GM21526 (cell line): ENCODE data around the gene HTR3C.
"Not testable (repeated sequence)": the region's sequence is repeated elsewhere in the genome, so short reads cannot be mapped to it uniquely, and the experiment has no call there.

Experiments
- ATAC-seq: cut with Tn5 transposase; IDR thresholded peaks from one replicate; pipeline ENCODE4 v1.9.1; 2021; ENCODE audit warnings: moderate library complexity; ENCODE audit not compliant: unreplicated experiment, low FRiP score

HTR3C gene

DNA sequence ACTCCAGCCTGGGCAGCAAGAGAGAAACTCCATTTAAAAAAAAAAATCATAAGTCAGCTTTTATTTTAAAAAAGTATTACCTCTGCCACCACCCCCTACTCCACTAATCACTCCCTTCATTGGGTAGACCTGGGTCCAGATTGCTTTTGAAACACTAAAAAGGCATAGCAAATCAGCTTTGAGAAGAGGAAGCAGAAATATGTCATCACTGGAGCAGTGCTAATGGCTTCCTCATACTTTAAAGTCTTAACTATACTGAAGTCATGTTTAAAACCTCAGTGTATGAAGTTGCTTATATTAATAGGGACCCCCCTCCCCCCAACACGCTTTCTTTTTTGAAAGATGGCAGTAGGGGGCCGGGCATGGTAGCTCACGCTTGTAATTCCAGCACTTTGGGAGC lies 22.3 kb upstream of the HTR3C start:
- ATAC-seq = no peak

DNA sequence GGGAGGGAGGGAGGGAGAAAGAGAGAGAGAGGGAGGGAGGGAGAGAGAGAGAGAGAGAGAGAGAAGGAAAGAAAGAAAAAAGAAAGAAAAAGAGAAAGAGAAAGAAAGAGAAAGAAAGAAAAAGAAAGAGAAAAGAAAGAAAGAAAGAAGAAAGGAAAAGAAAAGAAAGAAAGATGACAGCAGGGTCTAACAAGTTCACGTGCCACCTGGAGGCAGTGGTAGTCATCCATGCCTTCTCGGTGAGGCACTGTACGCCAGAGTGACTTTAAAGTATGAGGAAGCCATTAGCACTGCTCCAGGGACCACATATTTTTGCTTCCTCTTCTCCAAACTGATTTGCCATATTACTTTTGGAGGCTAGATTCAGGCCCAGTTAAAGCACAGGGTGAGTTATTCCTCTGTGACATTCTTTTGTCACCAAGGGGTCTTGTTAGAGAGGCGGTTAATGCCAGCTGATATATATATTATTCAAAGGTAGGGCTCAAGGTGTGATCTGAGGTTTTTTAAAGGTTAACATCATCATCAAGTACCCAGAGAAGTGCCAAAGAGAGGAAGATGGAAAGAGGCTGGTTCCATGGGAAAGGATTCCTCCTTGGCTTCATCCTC lies 21.6 kb upstream of the HTR3C start, which contains the start of gene HTR3D:
Gene HTR3D, plus strand, starts transcription at position 556 of the 606 bp plus-strand sequence. Its CDS starts 0 bp downstream, at position 556.
- no peak for ATAC-seq

DNA sequence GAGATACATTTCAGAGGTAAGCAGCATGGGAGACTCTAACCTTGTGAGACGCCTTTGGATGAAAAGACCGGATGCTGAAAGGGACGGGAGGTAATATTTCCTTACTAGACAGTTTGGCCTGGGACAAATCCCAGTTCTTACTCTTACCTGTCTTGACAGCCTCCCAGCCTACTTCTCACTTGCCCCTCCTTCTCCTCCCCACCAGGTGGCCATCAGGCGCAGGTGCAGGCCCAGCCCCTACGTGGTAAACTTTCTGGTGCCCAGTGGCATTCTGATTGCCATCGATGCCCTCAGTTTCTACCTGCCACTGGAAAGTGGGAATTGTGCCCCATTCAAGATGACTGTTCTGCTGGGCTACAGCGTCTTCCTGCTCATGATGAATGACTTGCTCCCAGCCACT lies 15.0 kb upstream of the HTR3C start:
- no peak for ATAC-seq

- ATAC-seq = not testable (repeated sequence)
Observed at GRCh38 chr3:184038307-184038706, 14.5 kb upstream of the HTR3C start.

- ATAC-seq = no peak
Observed at GRCh38 chr3:184039414-184039813, 13.4 kb upstream of the HTR3C start.

- no peak for ATAC-seq
Observed at GRCh38 chr3:184040010-184040409, 12.8 kb upstream of the HTR3C start.

GRCh38 chr3:184042617-184043016 lies 10.2 kb upstream of the HTR3C start:
- ATAC-seq = no peak

GRCh38 chr3:184045995-184046394 lies 6.9 kb upstream of the HTR3C start:
- ATAC-seq = no peak

DNA sequence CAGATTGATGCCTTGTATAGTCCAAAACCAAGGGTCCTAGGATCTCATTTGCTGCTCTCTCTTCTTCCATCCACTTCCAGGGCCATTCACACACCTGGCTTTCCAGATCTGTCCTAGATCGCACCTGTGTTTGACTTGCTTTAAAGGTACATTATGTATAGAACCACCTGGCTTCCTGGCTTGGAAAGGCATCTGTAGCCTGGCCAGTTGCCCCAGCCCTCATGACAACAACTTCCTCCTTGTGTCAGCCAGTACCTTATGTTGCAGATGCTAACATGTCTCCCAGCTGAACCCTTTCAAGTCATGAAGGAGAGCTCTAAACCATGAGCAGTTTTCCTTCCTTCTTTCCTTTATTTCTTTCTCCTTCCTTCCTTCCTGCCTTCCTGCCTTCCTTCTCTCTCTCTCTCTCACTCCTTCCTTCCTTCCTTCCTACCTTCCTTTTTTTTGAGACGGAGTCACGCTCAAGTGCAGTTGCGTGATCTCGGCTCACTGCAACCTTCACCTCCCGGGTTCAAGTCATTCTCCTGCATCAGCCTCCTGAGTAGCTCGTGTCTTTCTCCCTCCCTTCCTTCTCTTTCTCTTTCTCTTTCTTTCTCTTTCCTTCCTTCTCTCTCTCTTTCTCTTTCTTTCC lies 2.5 kb upstream of the HTR3C start:
- ATAC-seq = no peak

DNA sequence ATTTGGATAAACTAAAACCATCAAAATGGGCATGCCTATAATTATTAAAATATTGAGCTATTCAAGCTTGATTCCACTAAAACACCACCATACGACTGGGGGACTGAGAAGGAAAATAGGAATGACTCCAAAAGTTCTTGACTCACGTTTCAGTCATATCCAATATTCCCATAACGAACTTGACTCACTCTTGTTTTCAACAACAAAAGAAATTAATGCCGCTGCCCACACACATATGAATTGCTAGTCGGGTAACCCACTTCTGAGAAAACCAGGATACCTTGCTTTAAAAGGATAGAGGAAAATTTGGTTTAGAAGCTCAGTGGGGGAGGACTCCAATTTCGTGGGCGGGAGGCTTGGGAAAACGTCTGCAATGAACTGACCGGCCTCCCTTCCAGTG lies 5.2 kb downstream of the HTR3C start:
- ATAC-seq = no peak

DNA sequence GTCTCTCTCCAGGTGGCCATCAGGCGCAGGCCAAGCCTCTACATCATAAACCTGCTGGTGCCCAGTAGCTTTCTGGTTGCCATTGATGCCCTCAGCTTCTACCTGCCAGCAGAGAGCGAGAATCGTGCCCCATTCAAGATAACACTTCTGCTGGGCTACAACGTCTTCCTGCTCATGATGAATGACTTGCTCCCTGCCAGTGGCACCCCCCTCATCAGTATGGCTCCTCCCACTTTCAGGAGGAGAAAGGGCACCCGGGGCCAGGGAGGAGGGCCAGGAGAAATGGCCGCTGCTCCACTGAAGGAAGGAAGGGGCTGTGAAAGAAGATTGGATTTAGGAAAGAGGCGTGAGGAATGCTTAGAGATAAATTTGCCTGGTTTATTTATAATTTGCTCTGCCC lies 6.6 kb downstream of the HTR3C start:
- ATAC-seq = no peak

DNA sequence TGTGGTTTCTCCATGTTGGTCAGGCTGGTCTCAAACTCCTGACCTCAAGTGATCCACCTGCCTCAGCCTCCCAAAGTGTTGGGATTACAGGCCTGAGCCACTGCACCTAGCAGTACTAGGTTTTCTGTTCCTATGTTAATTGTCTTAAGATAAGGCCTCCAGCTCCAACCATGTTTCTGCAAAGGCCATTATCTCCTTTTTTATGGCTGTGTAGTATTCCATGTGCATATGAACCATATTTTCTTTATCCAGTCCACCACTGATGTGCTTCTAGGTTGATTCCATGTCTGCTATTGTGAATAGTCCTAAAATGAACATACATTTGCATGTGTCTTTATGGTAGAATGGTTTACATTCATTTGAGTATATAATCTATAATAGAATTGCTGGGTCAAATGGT lies 9.8 kb downstream of the HTR3C start:
- ATAC-seq = no peak

DNA sequence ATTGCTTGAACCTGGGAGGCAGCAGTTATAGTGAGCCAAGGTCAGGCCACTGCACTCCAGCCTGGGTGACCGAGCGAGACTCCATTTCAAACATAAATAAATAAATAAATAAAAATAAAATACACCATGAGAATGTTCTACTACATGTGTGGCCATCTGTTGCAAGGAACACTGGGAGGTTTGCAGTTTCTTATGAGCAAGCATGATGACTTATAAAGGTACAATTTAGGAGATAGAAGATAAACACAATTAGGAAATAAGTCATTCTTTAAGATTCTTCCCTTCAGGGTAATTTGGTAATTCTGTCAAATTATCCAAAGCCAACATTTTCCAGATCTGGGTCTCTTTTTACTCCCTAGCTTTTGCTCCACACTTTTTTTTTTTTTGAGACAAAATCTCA lies 13.4 kb downstream of the HTR3C start:
- ATAC-seq = no peak

DNA sequence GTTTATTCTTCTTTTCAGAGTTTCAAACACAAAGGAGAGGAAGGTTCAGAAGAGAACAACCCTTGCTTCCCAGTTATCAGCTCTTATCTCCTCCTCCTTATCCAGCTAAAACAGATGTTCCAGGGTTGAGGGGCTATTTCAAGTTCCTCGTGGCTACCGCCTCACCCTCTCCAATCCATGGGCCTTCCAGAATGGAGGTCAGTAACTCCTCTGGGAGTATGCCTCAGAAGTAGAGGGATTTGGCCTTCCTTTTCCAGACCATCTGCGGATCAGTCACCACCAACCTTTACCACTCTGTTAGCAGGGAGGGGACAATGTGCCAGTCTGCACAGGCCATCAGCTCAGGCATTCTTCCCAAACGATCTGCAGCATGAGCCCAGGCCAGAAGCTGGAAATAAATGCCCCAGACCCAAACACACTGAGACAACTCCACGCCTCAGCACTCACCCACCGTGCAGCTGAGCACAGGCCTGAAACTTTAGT lies 14.8 kb downstream of the HTR3C start:
- ATAC-seq = no peak

DNA sequence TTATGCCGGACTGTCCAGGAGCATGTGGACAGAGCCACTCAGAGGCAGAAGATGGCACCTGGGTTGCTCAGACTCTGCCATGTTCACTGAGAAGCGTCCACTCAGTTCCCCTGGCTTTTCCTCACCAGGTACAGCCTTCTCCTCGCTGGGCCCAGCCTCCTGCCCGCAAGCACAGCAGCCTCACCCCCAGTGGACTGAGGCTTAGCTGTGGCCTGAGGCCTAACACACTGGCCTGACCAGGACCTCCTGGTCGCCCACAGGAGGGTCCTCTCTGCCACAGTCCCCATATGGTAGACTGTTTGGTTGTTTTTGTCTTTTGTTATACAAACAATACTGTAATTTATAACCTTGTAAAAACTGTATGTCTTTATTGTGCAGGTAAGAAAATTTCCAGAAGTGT lies 15.5 kb downstream of the HTR3C start:
- ATAC-seq = no peak

GRCh38 chr3:184071142-184071541 lies 18.3 kb downstream of the HTR3C start:
- ATAC-seq = not testable (repeated sequence)

DNA sequence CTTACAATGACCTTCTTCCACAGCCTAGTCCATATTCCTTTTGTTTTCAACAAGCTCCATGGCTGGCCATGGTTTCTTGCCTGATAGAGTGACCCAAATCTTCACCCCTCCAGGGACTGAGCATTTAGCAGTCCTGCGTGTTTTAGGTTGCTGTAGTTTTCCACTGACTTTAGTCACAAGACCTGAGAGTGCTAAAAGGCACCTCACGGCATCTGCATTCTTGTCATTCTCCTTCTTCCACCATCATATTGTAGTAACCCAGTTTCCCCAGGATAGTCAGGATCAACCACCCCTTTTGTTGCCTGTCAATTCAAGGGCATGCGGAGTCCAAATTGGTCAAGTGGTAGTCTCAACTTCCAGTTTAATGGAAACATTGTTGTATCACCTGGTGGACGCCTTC lies 20.8 kb downstream of the HTR3C start:
- ATAC-seq = no peak

DNA sequence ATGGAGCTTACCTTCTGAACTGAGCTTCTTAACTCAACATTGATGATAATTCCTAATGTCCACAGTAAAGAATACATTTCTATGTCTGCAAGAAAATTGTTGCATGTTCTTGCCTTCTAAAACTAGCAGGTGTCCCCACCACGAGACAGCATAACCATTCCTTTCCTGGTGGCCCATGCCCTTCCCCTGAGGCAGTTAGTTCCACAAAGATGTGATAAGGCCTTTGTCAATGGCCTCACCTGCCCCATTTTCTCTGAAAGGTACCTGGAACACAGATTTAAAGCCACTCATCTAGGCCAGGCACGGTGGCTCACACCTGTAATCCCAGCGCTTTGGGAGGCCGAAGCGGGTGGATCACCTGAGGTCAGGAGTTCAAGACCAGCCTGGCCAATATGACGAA lies 23.1 kb downstream of the HTR3C start:
- no peak for ATAC-seq

DNA sequence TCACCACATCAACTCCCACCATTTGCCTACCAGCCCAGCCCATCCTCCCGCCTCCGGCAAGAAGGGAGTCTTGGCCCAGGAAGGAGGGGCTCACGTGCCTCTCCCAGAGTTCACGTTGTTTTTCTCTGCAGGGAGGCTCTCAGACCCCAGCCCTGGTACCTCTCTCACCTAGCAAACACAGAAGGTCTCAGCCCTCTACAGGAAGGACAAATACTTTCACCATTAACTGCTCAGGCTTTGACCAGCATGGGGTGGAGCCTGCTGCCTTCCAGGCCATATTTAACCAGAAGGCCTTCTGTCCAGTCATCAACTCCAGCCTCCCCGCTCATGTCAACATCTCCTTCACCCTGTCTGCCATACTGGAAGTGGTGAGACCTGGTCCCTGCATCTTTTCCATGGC lies 25.0 kb downstream of the HTR3C start:
- ATAC-seq = no peak

DNA sequence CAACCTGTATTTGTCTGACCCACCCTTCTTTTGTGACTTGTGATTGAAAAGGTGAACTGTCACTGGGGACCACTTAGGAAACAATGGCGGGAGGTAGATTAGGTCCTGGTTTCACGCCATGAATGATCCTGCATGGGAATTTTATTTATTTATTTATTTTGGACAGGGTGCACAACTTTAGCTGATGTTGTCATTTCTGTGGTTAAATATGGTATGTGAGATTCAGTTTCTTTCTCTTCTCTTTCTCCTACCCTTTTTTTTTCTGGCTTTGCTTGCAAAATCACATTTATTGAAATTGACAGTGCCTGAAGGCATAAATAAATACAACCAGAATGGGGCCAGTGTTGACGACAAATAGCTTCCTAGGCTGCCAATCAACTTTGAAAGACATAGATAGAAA lies 26.0 kb downstream of the HTR3C start:
- ATAC-seq = no peak

- no peak for ATAC-seq
Observed at GRCh38 chr3:184081116-184081830, 28.4 kb downstream of the HTR3C start.

GRCh38 chr3:184082034-184082433 lies 29.2 kb downstream of the HTR3C start:
- ATAC-seq = no peak
